ENCODE data around the gene GIMAP5. TPM values are rescaled to one million over a fixed set of nuclear protein-coding genes. Genes with fewer than 3 reads are reported as not detected.

Gene GIMAP5
- total and polyA plus RNA-seq, 2 donors (not counting 3 experiments of a cell fraction or from before 2014, with no cell fraction given), result 0.44 to 18.9 TPM

DNA sequence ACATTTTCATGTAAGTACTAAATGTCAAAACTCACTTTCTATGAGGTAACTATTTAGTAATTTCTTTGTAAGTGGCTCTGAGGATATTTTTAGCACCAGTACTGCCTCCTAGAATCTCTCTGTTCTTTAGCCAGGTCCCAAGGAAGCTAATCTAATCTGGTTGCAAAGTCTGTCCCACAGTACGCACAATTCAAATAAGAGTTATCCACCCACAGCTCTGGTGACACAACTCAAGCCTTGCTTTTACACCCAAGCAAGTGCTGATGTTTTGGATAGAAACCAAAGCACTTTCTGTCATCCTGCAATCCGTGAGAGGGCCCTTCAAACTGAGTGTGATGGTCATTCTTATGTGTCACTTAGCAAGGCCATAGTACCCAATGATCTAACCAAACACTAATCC is 14.5 kb downstream of the GIMAP5 start:
- peaks cover 22% of the 10 kb centered on the region for H3K4me1 ChIP-seq (ENCODE audit: control insufficient read depth, extremely low read depth, insufficient read depth, low read length)
- no peaks in the 10 kb centered on the region for H3K27me3 ChIP-seq (ENCODE audit: control insufficient read depth in 2 of 2, insufficient read depth in 2 of 2, low read length in 2 of 2)
- H3K79me2 ChIP-seq (ENCODE audit: control insufficient read depth, insufficient read depth, low read length), result no peaks in the 10 kb centered on the region
- no peak overlapping the region for H3K27ac ChIP-seq (ENCODE audit: insufficient read depth, low read depth, low read length)
- no peak for FAIRE-seq
- POLR2A ChIA-PET, result no interaction called here
- TF ChIP-seq, protein P1, sequence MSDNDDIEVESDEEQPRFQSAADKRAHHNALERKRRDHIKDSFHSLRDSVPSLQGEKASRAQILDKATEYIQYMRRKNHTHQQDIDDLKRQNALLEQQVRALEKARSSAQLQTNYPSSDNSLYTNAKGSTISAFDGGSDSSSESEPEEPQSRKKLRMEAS (IDR thresholded peaks at IDR 0.05; ENCODE audit: insufficient read depth, insufficient read length), result no peak
- no peak for TF ChIP-seq EZH2 (IDR thresholded peaks at IDR 0.05; ENCODE audit: borderline replicate concordance, low read depth, low read length, severe bottlenecking)
- no peak for TF ChIP-seq MYC (IDR thresholded peaks at IDR 0.05; ENCODE audit: low read depth, low read length)
- no peak for TF ChIP-seq POLR2A (IDR thresholded peaks at IDR 0.05; ENCODE audit: low read depth, low read length)
- no peak for TF ChIP-seq GATA2 (IDR thresholded peaks at IDR 0.05; ENCODE audit: insufficient read depth, insufficient read length, low read depth, low read length)
- TF ChIP-seq JUN (IDR thresholded peaks at IDR 0.05; ENCODE audit: borderline replicate concordance, insufficient read depth, insufficient read length, low read depth), result no peak
- TF ChIP-seq, protein P2, sequence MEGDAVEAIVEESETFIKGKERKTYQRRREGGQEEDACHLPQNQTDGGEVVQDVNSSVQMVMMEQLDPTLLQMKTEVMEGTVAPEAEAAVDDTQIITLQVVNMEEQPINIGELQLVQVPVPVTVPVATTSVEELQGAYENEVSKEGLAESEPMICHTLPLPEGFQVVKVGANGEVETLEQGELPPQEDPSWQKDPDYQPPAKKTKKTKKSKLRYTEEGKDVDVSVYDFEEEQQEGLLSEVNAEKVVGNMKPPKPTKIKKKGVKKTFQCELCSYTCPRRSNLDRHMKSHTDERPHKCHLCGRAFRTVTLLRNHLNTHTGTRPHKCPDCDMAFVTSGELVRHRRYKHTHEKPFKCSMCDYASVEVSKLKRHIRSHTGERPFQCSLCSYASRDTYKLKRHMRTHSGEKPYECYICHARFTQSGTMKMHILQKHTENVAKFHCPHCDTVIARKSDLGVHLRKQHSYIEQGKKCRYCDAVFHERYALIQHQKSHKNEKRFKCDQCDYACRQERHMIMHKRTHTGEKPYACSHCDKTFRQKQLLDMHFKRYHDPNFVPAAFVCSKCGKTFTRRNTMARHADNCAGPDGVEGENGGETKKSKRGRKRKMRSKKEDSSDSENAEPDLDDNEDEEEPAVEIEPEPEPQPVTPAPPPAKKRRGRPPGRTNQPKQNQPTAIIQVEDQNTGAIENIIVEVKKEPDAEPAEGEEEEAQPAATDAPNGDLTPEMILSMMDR (IDR thresholded peaks at IDR 0.05; ENCODE audit: extremely low read depth in 1 of 2, insufficient read depth in 1 of 2, low read depth in 1 of 2, low read length in 2 of 2), result no peak
- TF ChIP-seq POLR2AphosphoS5 (IDR thresholded peaks at IDR 0.05; ENCODE audit: insufficient read depth, low read depth, low read length), result no peak
- no peak for TF ChIP-seq FOS (IDR thresholded peaks at IDR 0.05; ENCODE audit: borderline replicate concordance, insufficient read depth, low read length)
- no peak for DNase-seq (ENCODE audit: low read depth, low spot score)
- no TSS peak for BruUV-seq (replicated peaks)
- CTCF ChIA-PET, result no interaction called here
- no peak overlapping the region for H3K4me3 ChIP-seq (replicated peaks in 1 of 3; ENCODE audit: insufficient read depth in 1 of 3, low read depth in 1 of 3, low read length in 3 of 3)
- no peaks in the 10 kb centered on the region for H3K9me1 ChIP-seq (replicated peaks; ENCODE audit: control insufficient read depth, extremely low read depth, insufficient read depth, low read length)
- no peaks in the 10 kb centered on the region for H3K9me3 ChIP-seq (replicated peaks; ENCODE audit: control insufficient read depth, insufficient read depth, low read length)
- H3K4me2 ChIP-seq (ENCODE audit: insufficient read depth, low read length), result no peak overlapping the region
- intact Hi-C loops (cut with micrococcal nuclease), result loop anchor here (10.0 kb wide), 1 partner anchor 467 kb away; no protein-coding TSS in a partner anchor
- H3K9ac ChIP-seq (replicated peaks; ENCODE audit: extremely low read depth, insufficient read depth, low read length), result no peak overlapping the region
- dilution Hi-C loops (cut with MboI; ENCODE audit: extremely low pct_ligation_motif_present, low sequenced_read_pairs), result no loop called here
- H3K36me3 ChIP-seq (ENCODE audit: control insufficient read depth in 2 of 2, extremely low read depth in 1 of 2, insufficient read depth in 2 of 2, low read length in 2 of 2), result no peaks in the 10 kb centered on the region
- no peak overlapping the region for H2AFZ ChIP-seq (ENCODE audit: low read depth, low read length)
- no peaks in the 10 kb centered on the region for H4K20me1 ChIP-seq (replicated peaks; ENCODE audit: control insufficient read depth, extremely low read depth, insufficient read depth, low read length)

Measured in endothelial cell of umbilical vein (primary cell).